HepG2 (cell line): ENCODE data around the gene ILKAP. TPM values are rescaled to one million over a fixed set of nuclear protein-coding genes. Genes with fewer than 3 reads are reported as not detected.

Experiments used
- ATRX ChIP-seq: sonication (generic); formaldehyde crosslinking; IDR thresholded peaks from 2 replicates; pipeline ENCODE4 v1.4.0; 2020; ENCODE audit warnings: missing genetic modification reagents, borderline replicate concordance
- BRD4 ChIP-seq: sonication (generic); formaldehyde crosslinking; IDR thresholded peaks from 2 replicates; pipeline ENCODE4 v1.4.0; 2020; ENCODE audit warnings: missing genetic modification reagents
- EED ChIP-seq: sonication (generic); formaldehyde crosslinking; IDR thresholded peaks from 2 replicates; pipeline ENCODE4 v1.5.0; 2020; ENCODE audit warnings: mild to moderate bottlenecking, missing genetic modification reagents
- EP300 ChIP-seq, 3 experiments: sonication (generic) in 1 of 3; formaldehyde crosslinking in 1 of 3; IDR thresholded peaks; 2 replicates each; pipeline versions ENCODE4 v1.5.1 to v1.6.1; 2011 to 2020; ENCODE audit warnings: low read depth in 2 of 3, low read length in 2 of 3, borderline replicate concordance in 1 of 3, improper control_type of control experiment in 1 of 3, mild to moderate bottlenecking in 1 of 3, missing genetic modification reagents in 1 of 3, moderate library complexity in 1 of 3
- IKZF1 ChIP-seq: fragments of 450-650 bp; IDR thresholded peaks from 2 replicates; pipeline ENCODE4 v1.7.1; 2016
- ISL2 ChIP-seq: sonication (generic); formaldehyde crosslinking; IDR thresholded peaks from 2 replicates; pipeline ENCODE4 v1.5.0; 2020; ENCODE audit warnings: missing genetic modification reagents
- KAT8 ChIP-seq: IDR thresholded peaks from 2 replicates; pipeline ENCODE4 v1.6.1; 2016; ENCODE audit warnings: missing genetic modification reagents, missing compliant biosample characterization
- MEF2D ChIP-seq: sonication (generic); formaldehyde crosslinking; IDR thresholded peaks from 2 replicates; pipeline ENCODE4 v1.5.1; 2020; ENCODE audit warnings: mild to moderate bottlenecking, missing genetic modification reagents
- NCOA2 ChIP-seq: sonication (generic); formaldehyde crosslinking; IDR thresholded peaks from 2 replicates; pipeline ENCODE4 v1.8.0; 2022; ENCODE audit warnings: inconsistent platforms
- NFKBIZ ChIP-seq: IDR thresholded peaks from 2 replicates; pipeline ENCODE4 v1.6.1; 2018; ENCODE audit warnings: missing genetic modification reagents, missing compliant biosample characterization
- POLR2A ChIP-seq, 2 experiments: IDR thresholded peaks; 2 replicates each; pipeline ENCODE4 v1.6.1; 2011; ENCODE audit warnings: low read depth in 2 of 2, low read length in 2 of 2, mild to moderate bottlenecking in 1 of 2, moderate library complexity in 1 of 2; ENCODE audit not compliant: insufficient read depth in 1 of 2
- POLR2AphosphoS5 ChIP-seq: IDR thresholded peaks from 2 replicates; pipeline ENCODE4 v1.6.1; 2012; ENCODE audit warnings: low read depth, low read length
- RXRA ChIP-seq: sonication (generic); formaldehyde crosslinking; IDR thresholded peaks from 2 replicates; pipeline ENCODE4 v1.5.1; 2020; ENCODE audit warnings: missing genetic modification reagents
- ZMYM2 ChIP-seq: sonication (generic); formaldehyde crosslinking; IDR thresholded peaks from 2 replicates; pipeline ENCODE4 v1.8.0; 2022; ENCODE audit warnings: mild to moderate bottlenecking, missing genetic modification reagents
- ZNF263 ChIP-seq: sonication (generic); formaldehyde crosslinking; IDR thresholded peaks from 2 replicates; pipeline ENCODE4 v1.4.0; 2020; ENCODE audit warnings: missing genetic modification reagents
- ZNF350 ChIP-seq: sonication (generic); formaldehyde crosslinking; IDR thresholded peaks from 2 replicates; pipeline ENCODE4 v1.4.0; 2020; ENCODE audit warnings: mild to moderate bottlenecking, low read depth, missing genetic modification reagents, borderline replicate concordance
- ZNF644 ChIP-seq: IDR thresholded peaks from 2 replicates; pipeline ENCODE4 v1.6.1; 2016; ENCODE audit warnings: low read depth
- ZNF652 ChIP-seq: IDR thresholded peaks from 2 replicates; pipeline ENCODE4 v1.6.1; 2016; ENCODE audit warnings: low read depth, borderline replicate concordance
- ZNF660 ChIP-seq: sonication (generic); formaldehyde crosslinking; IDR thresholded peaks from 2 replicates; pipeline ENCODE4 v1.5.1; 2020; ENCODE audit warnings: mild to moderate bottlenecking, low read depth, missing genetic modification reagents, borderline replicate concordance
- ZNF746 ChIP-seq: sonication (generic); formaldehyde crosslinking; IDR thresholded peaks from 2 replicates; pipeline ENCODE4 v1.8.0; 2022; ENCODE audit warnings: mild to moderate bottlenecking, missing genetic modification reagents
- polyA plus RNA-seq, 8 experiments: library from polyadenylated mRNA; depleted of rRNA in 3 of 8; stranded (reverse) in 7 of 8; unstranded in 1 of 8; fragments of >200 nt; fragmentation: Illumina TruSeq in 4 of 8; extraction: Trizol in 4 of 8; gene quantifications; 2 replicates each; pipeline versions ENCODE4 v1.2.1 to v1.2.3, GENCODE V29; 2011 to 2016; ENCODE audit warnings: low read depth in 4 of 8, missing spikeins in 1 of 8, mixed read lengths in 1 of 8; ENCODE audit not compliant: insufficient read depth in 1 of 8
- total RNA-seq, 5 experiments: library from RNA; depleted of rRNA; stranded (reverse); fragments of >200 nt; fragmentation: Illumina TruSeq; extraction: Trizol; gene quantifications; 2 replicates each; pipeline ENCODE4 v1.2.3, GENCODE V29; 2016; ENCODE audit warnings: low read depth in 1 of 5
- TF ChIP-seq, protein P1 (sequence below): sonication (generic); formaldehyde crosslinking; IDR thresholded peaks from 2 replicates; pipeline ENCODE4 v1.4.0; 2020; ENCODE audit warnings: mild to moderate bottlenecking, missing genetic modification reagents, borderline replicate concordance
- TF ChIP-seq, protein P2 (sequence below): sonication (generic); formaldehyde crosslinking; IDR thresholded peaks from 2 replicates; pipeline ENCODE4 v1.4.0; 2020; ENCODE audit warnings: mild to moderate bottlenecking, missing genetic modification reagents
- TF ChIP-seq, protein P3 (sequence below): sonication (generic); formaldehyde crosslinking; IDR thresholded peaks from 2 replicates; pipeline ENCODE4 v1.8.0; 2022; ENCODE audit warnings: mild to moderate bottlenecking, missing genetic modification reagents, borderline replicate concordance
- TF ChIP-seq, protein P4 (sequence below): sonication (generic); formaldehyde crosslinking; IDR thresholded peaks from 2 replicates; pipeline ENCODE4 v1.5.1; 2020; ENCODE audit warnings: mild to moderate bottlenecking, moderate library complexity, missing genetic modification reagents
- TF ChIP-seq, protein P5 (sequence below): sonication (generic); formaldehyde crosslinking; IDR thresholded peaks from 2 replicates; pipeline ENCODE4 v1.9.0; 2021; ENCODE audit warnings: missing genetic modification reagents, mild to moderate bottlenecking, borderline replicate concordance

ILKAP gene
- total and polyA plus RNA-seq, 2 of the 13 experiments (the other 11 are each of a cell fraction or from before 2014, with no cell fraction given): 29.6 to 33.1 TPM

DNA sequence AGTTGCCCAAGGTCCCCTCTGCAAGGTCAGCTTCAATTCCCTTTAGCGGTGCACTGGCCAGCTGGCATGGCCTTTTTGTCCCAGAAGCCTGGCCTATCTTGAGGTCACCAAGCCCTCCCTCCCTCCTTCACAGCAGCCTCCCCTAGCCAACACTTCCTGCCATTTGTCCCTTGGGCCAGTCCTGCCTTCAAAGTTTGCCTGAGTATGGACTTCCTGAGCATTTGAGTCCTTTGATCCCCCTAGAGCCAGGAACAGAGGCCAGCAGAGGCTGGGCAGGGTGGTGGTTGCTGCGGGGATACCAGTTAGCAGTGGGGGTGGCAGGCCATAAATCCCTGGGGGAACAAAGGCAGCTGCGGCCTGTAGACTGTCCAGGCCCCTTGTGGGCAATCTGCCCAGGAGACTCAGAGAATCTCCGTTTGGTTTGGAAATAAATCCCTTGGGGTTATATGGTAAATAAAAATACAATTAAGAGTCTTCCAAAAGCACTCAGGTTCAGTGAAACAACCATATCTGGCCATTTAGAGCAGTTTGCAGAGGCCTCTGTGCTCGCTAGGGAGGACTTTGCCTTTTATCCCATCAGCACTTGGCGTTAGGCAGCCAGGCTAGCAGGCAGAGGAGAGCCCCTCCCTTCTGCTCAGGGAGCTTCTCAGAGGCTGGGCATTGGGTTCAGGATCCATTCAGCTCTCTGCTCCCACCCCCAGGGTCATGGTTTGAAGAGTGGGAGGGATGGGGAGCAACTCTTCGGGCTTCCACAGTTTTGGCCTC lies 39.4 kb upstream of the ILKAP start (continued):
- TF ChIP-seq, protein P1, sequence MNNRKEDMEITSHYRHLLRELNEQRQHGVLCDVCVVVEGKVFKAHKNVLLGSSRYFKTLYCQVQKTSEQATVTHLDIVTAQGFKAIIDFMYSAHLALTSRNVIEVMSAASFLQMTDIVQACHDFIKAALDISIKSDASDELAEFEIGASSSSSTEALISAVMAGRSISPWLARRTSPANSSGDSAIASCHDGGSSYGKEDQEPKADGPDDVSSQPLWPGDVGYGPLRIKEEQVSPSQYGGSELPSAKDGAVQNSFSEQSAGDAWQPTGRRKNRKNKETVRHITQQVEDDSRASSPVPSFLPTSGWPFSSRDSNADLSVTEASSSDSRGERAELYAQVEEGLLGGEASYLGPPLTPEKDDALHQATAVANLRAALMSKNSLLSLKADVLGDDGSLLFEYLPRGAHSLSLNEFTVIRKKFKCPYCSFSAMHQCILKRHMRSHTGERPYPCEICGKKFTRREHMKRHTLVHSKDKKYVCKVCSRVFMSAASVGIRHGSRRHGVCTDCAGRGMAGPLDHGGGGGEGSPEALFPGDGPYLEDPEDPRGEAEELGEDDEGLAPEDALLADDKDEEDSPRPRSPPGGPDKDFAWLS (CRISPR knock-in tag): no peak
- TF ChIP-seq ZNF746 (CRISPR knock-in tag): 0 out of 2 replicates have a peak, but pooled peaks have one; percentile 40
- no peak for TF ChIP-seq NCOA2
- TF ChIP-seq ZNF350 (CRISPR knock-in tag): peak; percentile 70; the same call in 1 of the 2 replicates
- TF ChIP-seq RXRA (CRISPR knock-in tag): no peak
- TF ChIP-seq MEF2D (CRISPR knock-in tag): no peak
- no peak for TF ChIP-seq ZNF660
- TF ChIP-seq BRD4 (CRISPR knock-in tag): peak; percentile 50; the same call in 1 of the 2 replicates
- no peak for TF ChIP-seq EED (CRISPR knock-in tag)
- peak in 1 of 2 experiments; percentile 70; a peak in 2 of 4 replicates for TF ChIP-seq POLR2A (IDR thresholded peaks at IDR 0.05; ENCODE audit: insufficient read depth in 1 of 2, low read depth in 2 of 2, low read length in 2 of 2)
- TF ChIP-seq ATRX (CRISPR knock-in tag): no peak
- TF ChIP-seq, protein P2, sequence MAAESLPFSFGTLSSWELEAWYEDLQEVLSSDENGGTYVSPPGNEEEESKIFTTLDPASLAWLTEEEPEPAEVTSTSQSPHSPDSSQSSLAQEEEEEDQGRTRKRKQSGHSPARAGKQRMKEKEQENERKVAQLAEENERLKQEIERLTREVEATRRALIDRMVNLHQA (CRISPR knock-in tag): no peak
- TF ChIP-seq EP300 (IDR thresholded peaks at IDR 0.05; ENCODE audit: low read depth in 2 of 2, low read length in 2 of 2): 0 out of 4 replicates have a peak, but pooled peaks of 1 of the 2 experiments have one; percentile 11
- no peak for TF ChIP-seq EP300 (CRISPR knock-in tag; IDR thresholded peaks at IDR 0.05; ENCODE audit: borderline replicate concordance)
- TF ChIP-seq, protein P3, sequence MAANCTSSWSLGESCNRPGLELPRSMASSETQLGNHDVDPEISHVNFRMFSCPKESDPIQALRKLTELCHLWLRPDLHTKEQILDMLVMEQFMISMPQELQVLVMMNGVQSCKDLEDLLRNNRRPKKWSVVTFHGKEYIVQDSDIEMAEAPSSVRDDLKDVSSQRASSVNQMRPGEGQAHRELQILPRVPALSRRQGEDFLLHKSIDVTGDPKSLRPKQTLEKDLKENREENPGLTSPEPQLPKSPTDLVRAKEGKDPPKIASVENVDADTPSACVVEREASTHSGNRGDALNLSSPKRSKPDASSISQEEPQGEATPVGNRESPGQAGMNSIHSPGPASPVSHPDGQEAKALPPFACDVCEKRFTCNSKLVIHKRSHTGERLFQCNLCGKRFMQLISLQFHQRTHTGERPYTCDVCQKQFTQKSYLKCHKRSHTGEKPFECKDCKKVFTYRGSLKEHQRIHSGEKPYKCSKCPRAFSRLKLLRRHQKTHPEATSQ (CRISPR knock-in tag): no peak
- peak; percentile 94 for TF ChIP-seq ZNF263 (CRISPR knock-in tag)
- no peak for TF ChIP-seq ZMYM2 (CRISPR knock-in tag)
- TF ChIP-seq, protein P4, sequence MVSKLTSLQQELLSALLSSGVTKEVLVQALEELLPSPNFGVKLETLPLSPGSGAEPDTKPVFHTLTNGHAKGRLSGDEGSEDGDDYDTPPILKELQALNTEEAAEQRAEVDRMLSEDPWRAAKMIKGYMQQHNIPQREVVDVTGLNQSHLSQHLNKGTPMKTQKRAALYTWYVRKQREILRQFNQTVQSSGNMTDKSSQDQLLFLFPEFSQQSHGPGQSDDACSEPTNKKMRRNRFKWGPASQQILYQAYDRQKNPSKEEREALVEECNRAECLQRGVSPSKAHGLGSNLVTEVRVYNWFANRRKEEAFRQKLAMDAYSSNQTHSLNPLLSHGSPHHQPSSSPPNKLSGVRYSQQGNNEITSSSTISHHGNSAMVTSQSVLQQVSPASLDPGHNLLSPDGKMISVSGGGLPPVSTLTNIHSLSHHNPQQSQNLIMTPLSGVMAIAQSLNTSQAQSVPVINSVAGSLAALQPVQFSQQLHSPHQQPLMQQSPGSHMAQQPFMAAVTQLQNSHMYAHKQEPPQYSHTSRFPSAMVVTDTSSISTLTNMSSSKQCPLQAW: peak; percentile 61
- no peak for TF ChIP-seq ZNF652 (CRISPR knock-in tag)
- no peak for TF ChIP-seq ISL2 (CRISPR knock-in tag)
- TF ChIP-seq, protein P5, sequence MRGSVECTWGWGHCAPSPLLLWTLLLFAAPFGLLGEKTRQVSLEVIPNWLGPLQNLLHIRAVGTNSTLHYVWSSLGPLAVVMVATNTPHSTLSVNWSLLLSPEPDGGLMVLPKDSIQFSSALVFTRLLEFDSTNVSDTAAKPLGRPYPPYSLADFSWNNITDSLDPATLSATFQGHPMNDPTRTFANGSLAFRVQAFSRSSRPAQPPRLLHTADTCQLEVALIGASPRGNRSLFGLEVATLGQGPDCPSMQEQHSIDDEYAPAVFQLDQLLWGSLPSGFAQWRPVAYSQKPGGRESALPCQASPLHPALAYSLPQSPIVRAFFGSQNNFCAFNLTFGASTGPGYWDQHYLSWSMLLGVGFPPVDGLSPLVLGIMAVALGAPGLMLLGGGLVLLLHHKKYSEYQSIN: no peak
- no peak for TF ChIP-seq NFKBIZ (CRISPR knock-in tag)
- TF ChIP-seq KAT8 (CRISPR knock-in tag): peak; percentile 34; the same call in 1 of the 2 replicates
- TF ChIP-seq POLR2AphosphoS5: peak; percentile 79
- TF ChIP-seq IKZF1: no peak
- TF ChIP-seq ZNF644 (CRISPR knock-in tag): 0 out of 2 replicates have a peak, but pooled peaks have one; percentile 52
